IPS DF 6.9 (cell line): Measurements from ENCODE around the gene DHFR.

Experiments
- DNase-seq: peaks from one replicate; pipeline ENCODE4 v3.0.0-alpha.2; 2013; ENCODE audit warnings: low read depth, low spot score
- H3K27ac ChIP-seq: one replicate; pipeline ENCODE4 v1.5.1; 2013; ENCODE audit warnings: low read length, control low read depth
- H3K27me3 ChIP-seq: 2 replicates; pipeline ENCODE4 v1.6.1; 2013; ENCODE audit warnings: mild to moderate bottlenecking, low read length; ENCODE audit not compliant: control insufficient read depth, insufficient read depth
- H3K36me3 ChIP-seq: 2 replicates; pipeline ENCODE4 v1.6.1; 2013; ENCODE audit warnings: low read length; ENCODE audit not compliant: control insufficient read depth, insufficient read depth
- H3K4me1 ChIP-seq: 2 replicates; pipeline ENCODE4 v1.6.1; 2013; ENCODE audit warnings: low read length; ENCODE audit not compliant: control insufficient read depth, insufficient read depth
- H3K4me3 ChIP-seq: 2 replicates; pipeline ENCODE4 v1.5.1; 2013; ENCODE audit warnings: mild to moderate bottlenecking, low read length
- H3K9me3 ChIP-seq: 2 replicates; pipeline ENCODE4 v1.6.1; 2013; ENCODE audit warnings: low read length, inconsistent platforms; ENCODE audit not compliant: control insufficient read depth, insufficient read depth
- WGBS: extraction: QIAGEN DNeasy Blood & Tissue Kit; methylation state at CpG from one replicate; pipeline ENCODE4 v1.1.7; 2013; ENCODE audit warnings: mixed read lengths, missing lambda C conversion rate; ENCODE audit not compliant: insufficient read length, insufficient coverage; 5-methylcytosine and 5-hydroxymethylcytosine counted together

Gene DHFR

GRCh38 chr5:80629281-80629680 is 25.5 kb downstream of the DHFR start:
- H3K4me1 ChIP-seq = no peaks in the 10 kb centered on the region
- H3K9me3 ChIP-seq = no peaks in the 10 kb centered on the region
- H3K27me3 ChIP-seq = no peaks in the 10 kb centered on the region
- DNase-seq = no peak
- H3K36me3 ChIP-seq = no peaks in the 10 kb centered on the region; the same call in 1 of the 2 replicates
- no peak overlapping the region for H3K27ac ChIP-seq
- no peak overlapping the region for H3K4me3 ChIP-seq

- no peaks in the 10 kb centered on the region for H3K36me3 ChIP-seq
- no peaks in the 10 kb centered on the region for H3K9me3 ChIP-seq
- H3K27ac ChIP-seq = no peak overlapping the region
- no peaks in the 10 kb centered on the region for H3K27me3 ChIP-seq
- no CpG with 5 or more reads among the region's 5 CpGs for WGBS
- no peak overlapping the region for H3K4me3 ChIP-seq
- H3K4me1 ChIP-seq = no peaks in the 10 kb centered on the region
- no peak for DNase-seq
Observed at GRCh38 chr5:80625230-80625629, 29.6 kb downstream of the DHFR start.

- H3K27ac ChIP-seq = no peak overlapping the region
- no peak overlapping the region for H3K4me3 ChIP-seq
- H3K27me3 ChIP-seq = no peaks in the 10 kb centered on the region
- no peaks in the 10 kb centered on the region for H3K9me3 ChIP-seq
- no peaks in the 10 kb centered on the region for H3K4me1 ChIP-seq
- no CpG with 5 or more reads among the region's 4 CpGs for WGBS
- DNase-seq = no peak
- no peaks in the 10 kb centered on the region for H3K36me3 ChIP-seq
Observed at GRCh38 chr5:80623999-80624398, 30.8 kb downstream of the DHFR start.

- Histone ChIP-seq H3K4me1 (no peaks in the 10 kb centered on the region), H3K27ac (no peak overlapping the region), H3K27me3 (no peaks in the 10 kb centered on the region), H3K9me3 (no peaks in the 10 kb centered on the region), H3K36me3 (no peaks in the 10 kb centered on the region), H3K4me3 (no peak overlapping the region)
- no CpG with 5 or more reads among the region's 2 CpGs for WGBS
- no peak for DNase-seq
Observed at GRCh38 chr5:80622756-80623155, 32.0 kb downstream of the DHFR start.

- DNase-seq = no peak
- WGBS = no CpG with 5 or more reads among the region's 4 CpGs
- Histone ChIP-seq H3K4me1 (no peaks in the 10 kb centered on the region), H3K9me3 (no peaks in the 10 kb centered on the region), H3K27me3 (no peaks in the 10 kb centered on the region), H3K36me3 (no peaks in the 10 kb centered on the region), H3K4me3 (no peak overlapping the region), H3K27ac (no peak overlapping the region)
Observed at GRCh38 chr5:80620211-80620610, 34.6 kb downstream of the DHFR start.

GRCh38 chr5:80619086-80619485 is 35.7 kb downstream of the DHFR start:
- Histone ChIP-seq H3K9me3 (no peaks in the 10 kb centered on the region), H3K27me3 (no peaks in the 10 kb centered on the region), H3K4me3 (no peak overlapping the region), H3K27ac (no peak overlapping the region), H3K36me3 (no peaks in the 10 kb centered on the region), H3K4me1 (no peaks in the 10 kb centered on the region)
- no CpG with 5 or more reads among the region's 1 CpG for WGBS
- DNase-seq = no peak

- Histone ChIP-seq H3K4me3 (no peak overlapping the region), H3K36me3 (no peaks in the 10 kb centered on the region), H3K9me3 (no peaks in the 10 kb centered on the region), H3K27me3 (no peaks in the 10 kb centered on the region), H3K4me1 (no peaks in the 10 kb centered on the region), H3K27ac (no peak overlapping the region)
- no CpG with 5 or more reads among the region's 4 CpGs for WGBS
- no peak for DNase-seq
Observed at GRCh38 chr5:80618438-80618837, 36.3 kb downstream of the DHFR start.

- WGBS = no CpG with 5 or more reads among the region's 17 CpGs
- H3K27me3 ChIP-seq = no peaks in the 10 kb centered on the region
- no peaks in the 10 kb centered on the region for H3K4me1 ChIP-seq
- H3K36me3 ChIP-seq = no peaks in the 10 kb centered on the region
- no peak overlapping the region for H3K27ac ChIP-seq
- no peak overlapping the region for H3K4me3 ChIP-seq
- DNase-seq = no peak
- no peaks in the 10 kb centered on the region for H3K9me3 ChIP-seq
Observed at GRCh38 chr5:80615266-80615914, 39.4 kb downstream of the DHFR start.

- DNase-seq = no peak
- H3K9me3 ChIP-seq = no peaks in the 10 kb centered on the region
- no peaks in the 10 kb centered on the region for H3K36me3 ChIP-seq
- no CpG with 5 or more reads among the region's 1 CpG for WGBS
- no peaks in the 10 kb centered on the region for H3K27me3 ChIP-seq
- H3K4me1 ChIP-seq = no peaks in the 10 kb centered on the region
- H3K27ac ChIP-seq = no peak overlapping the region
- no peak overlapping the region for H3K4me3 ChIP-seq
Observed at GRCh38 chr5:80609692-80610091, 45.1 kb downstream of the DHFR start.

GRCh38 chr5:80608731-80609130 is 46.1 kb downstream of the DHFR start:
- Histone ChIP-seq H3K36me3 (no peaks in the 10 kb centered on the region), H3K4me3 (no peak overlapping the region), H3K27ac (no peak overlapping the region), H3K27me3 (no peaks in the 10 kb centered on the region), H3K4me1 (no peaks in the 10 kb centered on the region), H3K9me3 (no peaks in the 10 kb centered on the region)
- no CpG with 5 or more reads among the region's 1 CpG for WGBS
- no peak for DNase-seq

- no peaks in the 10 kb centered on the region for H3K27me3 ChIP-seq
- no peak for DNase-seq
- H3K36me3 ChIP-seq = no peaks in the 10 kb centered on the region
- no peaks in the 10 kb centered on the region for H3K9me3 ChIP-seq
- H3K4me3 ChIP-seq = no peak overlapping the region
- no peak overlapping the region for H3K27ac ChIP-seq
- H3K4me1 ChIP-seq = no peaks in the 10 kb centered on the region
Observed at GRCh38 chr5:80607832-80608231, 47.0 kb downstream of the DHFR start.
